ENCODE data around the gene RGS2.

DNA sequence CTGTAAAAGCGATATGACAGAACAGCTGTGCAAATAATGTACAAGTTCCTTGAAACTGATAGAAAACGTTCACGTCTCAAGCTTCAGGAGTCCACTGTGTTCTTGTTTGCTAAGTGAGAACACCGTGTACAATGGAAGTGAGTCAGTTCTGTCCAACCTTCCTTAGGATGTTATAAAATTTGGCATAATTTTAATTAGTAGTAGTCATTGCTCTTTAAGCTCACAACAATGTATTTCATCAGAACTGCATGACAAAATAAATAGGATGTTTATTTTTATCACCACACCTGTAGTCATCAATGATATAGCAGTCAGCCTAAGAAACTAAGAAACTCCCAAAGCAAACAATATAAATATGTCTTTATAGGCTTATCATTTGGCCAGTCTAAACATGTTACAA lies 53.0 kb downstream of the RGS2 start:
- TF ChIP-seq, protein P1, sequence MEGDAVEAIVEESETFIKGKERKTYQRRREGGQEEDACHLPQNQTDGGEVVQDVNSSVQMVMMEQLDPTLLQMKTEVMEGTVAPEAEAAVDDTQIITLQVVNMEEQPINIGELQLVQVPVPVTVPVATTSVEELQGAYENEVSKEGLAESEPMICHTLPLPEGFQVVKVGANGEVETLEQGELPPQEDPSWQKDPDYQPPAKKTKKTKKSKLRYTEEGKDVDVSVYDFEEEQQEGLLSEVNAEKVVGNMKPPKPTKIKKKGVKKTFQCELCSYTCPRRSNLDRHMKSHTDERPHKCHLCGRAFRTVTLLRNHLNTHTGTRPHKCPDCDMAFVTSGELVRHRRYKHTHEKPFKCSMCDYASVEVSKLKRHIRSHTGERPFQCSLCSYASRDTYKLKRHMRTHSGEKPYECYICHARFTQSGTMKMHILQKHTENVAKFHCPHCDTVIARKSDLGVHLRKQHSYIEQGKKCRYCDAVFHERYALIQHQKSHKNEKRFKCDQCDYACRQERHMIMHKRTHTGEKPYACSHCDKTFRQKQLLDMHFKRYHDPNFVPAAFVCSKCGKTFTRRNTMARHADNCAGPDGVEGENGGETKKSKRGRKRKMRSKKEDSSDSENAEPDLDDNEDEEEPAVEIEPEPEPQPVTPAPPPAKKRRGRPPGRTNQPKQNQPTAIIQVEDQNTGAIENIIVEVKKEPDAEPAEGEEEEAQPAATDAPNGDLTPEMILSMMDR (IDR thresholded peaks at IDR 0.05): no peak
- TF ChIP-seq POLR2A (IDR thresholded peaks at IDR 0.05): no peak
